HUDEP-2 (cell line): Measurements from ENCODE around the gene MIGA2.
"Not testable (repeated sequence)": the region's sequence is repeated elsewhere in the genome, so short reads cannot be mapped to it uniquely, and the experiment has no call there.

Source experiments
- DNase-seq, 76 experiments: peaks; one replicate each; lab custom pipeline; 2025; ENCODE audit not compliant: unreplicated experiment in 76 of 76; lab: John Stamatoyannopoulos, UW

Gene MIGA2

GRCh38 chr9:129033216-129033615, 3.2 kb upstream of the MIGA2 start:
- peak in 55 of 76 experiments; percentile 8 to 78 (median 36) for DNase-seq

- DNase-seq, result not testable (repeated sequence)
Observed at GRCh38 chr9:129035838-129036237, 588 bp upstream of the MIGA2 start.

- peak in 1 of 76 experiments; percentile 23 for DNase-seq
Observed at GRCh38 chr9:129036923-129037766, 719 bp downstream of the MIGA2 start.

GRCh38 chr9:129037767-129038098, 1.3 kb downstream of the MIGA2 start:
- no peak for DNase-seq

- peak in 35 of 76 experiments; percentile 8 to 62 (median 30) for DNase-seq
Observed at GRCh38 chr9:129038109-129038852, 1.9 kb downstream of the MIGA2 start.

GRCh38 chr9:129040113-129040643, 3.8 kb downstream of the MIGA2 start:
- peak in 52 of 76 experiments; percentile 7 to 76 (median 34) for DNase-seq

GRCh38 chr9:129042016-129042415, 5.6 kb downstream of the MIGA2 start:
- DNase-seq, result no peak

GRCh38 chr9:129052592-129052991, 16.2 kb downstream of the MIGA2 start:
- DNase-seq, result no peak

GRCh38 chr9:129053020-129053419, 16.6 kb downstream of the MIGA2 start:
- DNase-seq, result no peak

- DNase-seq, result no peak
Observed at GRCh38 chr9:129054163-129054851, 17.9 kb downstream of the MIGA2 start.

- no peak for DNase-seq
Observed at GRCh38 chr9:129058965-129059795, 22.8 kb downstream of the MIGA2 start.

GRCh38 chr9:129059796-129060785, 23.7 kb downstream of the MIGA2 start:
- DNase-seq, result no peak

GRCh38 chr9:129060991-129061390, 24.6 kb downstream of the MIGA2 start:
- no peak for DNase-seq

GRCh38 chr9:129063061-129063460, 26.6 kb downstream of the MIGA2 start:
- DNase-seq, result no peak

GRCh38 chr9:129064499-129064908, 28.1 kb downstream of the MIGA2 start:
- no peak for DNase-seq

- no peak for DNase-seq
Observed at GRCh38 chr9:129068110-129068509, 31.7 kb downstream of the MIGA2 start.

- peak in 75 of 76 experiments; percentile 80 to 99 (median 97) for DNase-seq
Observed at GRCh38 chr9:129068990-129069861, 32.8 kb downstream of the MIGA2 start.
